GM19467 (cell line): Measurements from ENCODE around the gene DOC2B.
"Not testable (repeated sequence)": the region's sequence is repeated elsewhere in the genome, so short reads cannot be mapped to it uniquely, and the experiment has no call there.

ENCODE experiments used
- ATAC-seq: cut with Tn5 transposase; IDR thresholded peaks from one replicate; pipeline ENCODE4 v1.9.1; 2021; ENCODE audit warnings: mild to moderate bottlenecking, moderate library complexity; ENCODE audit not compliant: unreplicated experiment

The DOC2B gene

DNA sequence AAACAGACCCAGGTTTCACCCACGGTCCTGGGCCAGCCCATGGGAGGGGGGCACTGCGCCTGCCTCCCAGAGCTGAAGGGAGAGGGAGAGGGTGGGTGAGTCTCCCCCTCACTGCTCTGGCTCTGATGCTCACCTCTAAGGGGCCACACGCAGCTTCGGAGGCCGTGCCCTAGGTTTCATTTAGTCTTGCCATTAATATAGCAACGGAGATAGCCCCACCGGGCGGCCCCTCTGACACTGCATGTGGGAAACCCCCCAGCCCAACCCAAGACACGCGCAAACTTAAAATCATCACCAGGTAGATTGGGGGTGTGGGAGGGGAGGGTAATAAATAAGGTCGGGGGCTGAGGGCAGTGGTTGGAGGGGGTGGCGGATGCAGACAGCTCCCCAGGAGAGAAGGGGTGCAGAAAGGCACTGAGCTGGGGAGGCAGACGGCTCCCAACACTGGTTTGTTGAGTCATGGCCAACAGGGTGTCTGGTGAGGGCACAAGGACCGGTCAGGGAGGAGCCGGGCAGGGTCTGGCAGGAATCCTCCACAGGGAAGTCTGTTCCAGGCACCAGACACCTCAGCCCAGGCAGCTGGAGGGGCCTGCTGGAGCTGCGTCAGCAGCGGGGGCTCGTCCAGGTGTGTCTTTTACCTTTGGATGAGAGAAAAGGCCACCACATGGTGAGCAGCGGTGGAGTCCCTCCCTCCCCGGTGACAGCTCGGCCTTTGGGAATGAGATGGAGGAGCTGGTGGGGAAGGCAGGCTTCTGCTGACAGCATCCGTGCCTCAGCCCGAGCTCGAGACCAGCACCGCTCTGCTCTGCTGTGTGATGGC lies 32.0 kb upstream of the DOC2B start:
- no peak for ATAC-seq

DNA sequence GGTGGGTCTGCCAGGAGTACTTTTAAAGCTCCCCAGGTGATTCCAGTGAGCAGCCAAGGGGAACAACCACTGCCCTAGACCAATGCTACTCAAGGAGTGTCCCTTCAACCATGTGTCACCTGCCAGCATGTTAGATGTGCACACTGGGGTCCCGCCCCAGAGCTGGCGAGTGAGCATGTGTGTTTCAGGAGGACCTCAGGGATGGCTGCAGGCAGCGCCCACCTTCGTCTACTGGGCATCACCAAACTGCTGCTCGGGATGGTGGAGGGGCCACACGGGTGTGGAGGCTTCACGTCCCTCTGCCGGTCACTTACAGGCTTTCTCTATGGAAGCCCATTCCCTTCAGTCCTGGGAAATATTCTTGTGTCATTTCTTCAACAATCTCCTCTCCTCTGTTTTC lies 29.0 kb upstream of the DOC2B start:
- no peak for ATAC-seq

DNA sequence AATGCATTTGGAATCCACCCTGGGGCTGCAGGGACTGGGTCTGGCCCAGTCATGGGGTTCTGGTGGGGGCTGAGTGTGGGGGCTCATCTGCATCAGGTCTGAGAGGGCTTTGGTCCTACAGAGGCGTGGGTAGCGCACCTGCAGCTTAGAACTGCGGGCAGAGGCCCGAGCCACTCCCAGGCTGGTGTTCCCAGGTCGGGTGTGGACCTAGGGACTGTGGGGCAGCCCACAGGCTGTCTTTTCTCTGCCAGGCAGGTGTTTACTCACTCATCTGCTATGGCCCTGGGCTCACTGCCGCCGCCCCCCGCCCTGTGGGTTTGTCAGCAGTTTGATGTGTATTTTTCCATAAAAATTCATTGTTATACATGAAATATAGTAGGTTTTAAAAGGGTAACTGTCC lies 27.0 kb upstream of the DOC2B start:
- no peak for ATAC-seq

- no peak for ATAC-seq
Measured at GRCh38 chr17:207775-208174, 26.3 kb upstream of the DOC2B start.

DNA sequence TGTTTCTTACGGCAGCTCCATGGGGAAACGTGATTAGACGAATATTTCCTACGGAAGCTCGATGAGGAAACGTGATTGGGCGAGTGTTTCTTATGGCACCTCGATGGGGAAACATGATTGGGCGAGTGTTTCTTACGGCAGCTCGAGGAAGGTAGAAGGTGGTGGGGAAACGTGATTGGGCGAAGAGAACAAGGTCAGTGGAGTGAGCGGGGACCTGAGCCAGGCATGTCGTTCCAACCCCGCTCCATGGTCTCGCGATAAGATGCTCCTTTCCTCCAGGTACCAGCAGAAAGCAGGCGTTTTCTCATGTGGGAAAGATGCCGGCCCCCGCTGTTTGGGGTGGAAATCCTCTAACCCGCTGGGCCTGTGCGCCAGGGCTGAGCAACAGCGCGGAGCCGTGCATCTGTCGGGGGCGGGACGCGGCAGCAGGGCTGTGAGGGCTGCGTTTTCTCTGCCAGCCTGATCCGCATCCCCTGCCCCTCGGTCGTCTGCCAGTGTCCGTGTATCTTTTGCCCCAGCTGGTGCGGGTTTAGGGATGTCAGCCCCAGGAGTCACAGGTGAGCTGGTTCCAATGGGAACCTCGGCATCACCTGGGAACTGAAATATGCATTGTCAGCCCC lies 25.6 kb upstream of the DOC2B start:
- ATAC-seq = no peak

GRCh38 chr17:206484-206883 lies 25.0 kb upstream of the DOC2B start:
- not testable (repeated sequence) for ATAC-seq

- no peak for ATAC-seq
Measured at GRCh38 chr17:205817-206216, 24.4 kb upstream of the DOC2B start.

DNA sequence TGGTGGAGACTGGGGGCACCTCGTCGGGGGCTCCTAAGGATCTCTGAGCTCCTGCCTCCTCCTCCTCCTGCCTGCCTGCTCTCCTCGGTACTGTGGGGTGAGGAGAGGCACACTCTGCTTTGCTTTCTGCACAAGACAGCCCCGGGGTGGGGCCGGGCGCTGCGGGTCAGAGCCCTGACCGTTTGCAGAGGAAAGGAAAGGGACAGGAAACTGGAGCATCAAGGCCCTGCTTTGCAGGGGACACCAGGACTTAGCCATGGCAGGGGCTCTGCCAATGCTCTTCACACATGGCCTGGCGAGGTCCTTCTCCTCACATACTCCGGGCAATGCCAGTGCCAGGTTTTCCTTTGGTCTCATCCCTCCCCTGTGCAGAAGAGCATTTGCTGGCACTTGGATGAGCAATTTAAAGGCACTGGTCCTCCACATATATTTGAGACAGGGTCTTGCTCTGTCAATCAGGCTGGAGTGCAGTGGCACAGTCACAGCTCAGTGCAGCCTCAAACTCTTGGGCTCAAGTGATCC lies 23.8 kb upstream of the DOC2B start:
- ATAC-seq = no peak

DNA sequence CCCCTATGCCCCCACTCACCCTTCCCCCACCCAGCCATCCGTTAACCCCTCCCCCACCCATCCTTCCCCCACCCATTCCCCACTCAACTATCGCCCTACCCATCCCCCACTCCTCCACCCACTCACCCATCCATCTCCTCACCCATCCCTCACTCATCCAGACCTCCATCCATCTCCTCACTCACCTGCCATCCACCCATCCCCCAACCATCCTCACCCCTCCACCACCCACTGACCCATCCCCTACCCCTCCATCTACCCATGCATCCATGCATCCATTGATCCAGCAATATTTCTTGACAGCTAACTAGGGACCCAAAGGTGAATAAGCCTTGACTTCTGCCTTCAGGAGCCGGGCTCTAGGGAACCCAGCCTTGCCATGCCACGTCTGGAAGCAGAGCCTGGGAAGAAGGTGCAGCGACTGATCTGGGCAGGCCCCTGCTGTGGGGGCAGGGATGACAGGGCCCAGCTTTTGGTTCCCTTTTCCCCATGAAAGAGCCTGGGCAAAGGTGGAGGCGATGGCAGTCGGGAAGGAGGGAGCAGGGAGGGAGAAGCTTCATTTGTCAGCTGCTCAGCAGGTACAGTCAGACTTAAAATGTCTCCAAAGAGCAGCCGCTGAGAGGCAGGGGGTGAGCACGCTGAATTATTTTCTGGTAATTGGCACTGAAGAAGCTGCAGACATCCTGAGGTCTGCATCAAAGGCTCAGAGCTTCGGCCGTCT lies 23.1 kb upstream of the DOC2B start:
- no peak for ATAC-seq

DNA sequence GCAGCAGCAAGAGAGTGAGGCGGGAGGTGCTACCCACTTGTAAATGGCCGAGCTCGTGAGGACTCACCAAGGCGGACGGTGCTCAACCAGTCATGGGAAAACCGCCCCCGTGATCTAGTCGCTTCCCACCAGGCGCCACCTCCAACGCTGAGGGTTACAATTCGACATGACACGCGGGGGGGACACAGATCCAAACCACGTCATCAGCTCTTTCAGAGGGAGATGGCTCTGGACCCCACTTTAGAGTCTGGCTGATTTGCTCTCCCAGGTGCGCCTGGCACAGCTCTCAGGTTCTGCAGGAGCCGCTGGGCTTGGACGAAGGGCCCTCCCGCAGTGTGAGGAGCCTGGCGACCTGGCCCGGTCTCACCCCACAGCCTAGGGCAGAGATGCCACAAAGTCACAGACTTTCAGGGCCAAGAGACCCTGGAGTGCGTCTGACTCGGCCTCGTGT lies 21.1 kb upstream of the DOC2B start:
- no peak for ATAC-seq

GRCh38 chr17:201736-202135 lies 20.3 kb upstream of the DOC2B start:
- not testable (repeated sequence) for ATAC-seq

DNA sequence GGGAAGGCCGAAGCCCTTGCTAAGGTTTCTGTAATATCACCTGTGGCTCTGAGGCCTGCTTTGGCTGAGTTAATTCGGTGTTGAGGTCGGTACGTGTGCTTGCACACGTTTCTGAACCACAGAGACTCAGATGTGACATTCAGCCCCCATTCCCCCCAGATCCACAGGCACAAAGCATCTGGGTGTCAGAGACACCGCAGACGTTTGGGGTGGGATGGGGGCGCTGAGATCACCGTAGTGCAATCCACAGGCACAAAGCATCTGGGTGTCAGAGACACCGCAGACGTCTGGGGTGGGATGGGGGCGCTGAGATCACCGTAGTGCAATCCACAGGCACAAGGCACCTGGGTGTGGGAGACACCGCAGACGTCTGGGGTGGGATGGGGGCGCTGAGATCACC lies 19.8 kb upstream of the DOC2B start:
- not testable (repeated sequence) for ATAC-seq

GRCh38 chr17:200586-200985 lies 19.1 kb upstream of the DOC2B start:
- no peak for ATAC-seq

GRCh38 chr17:199806-200545 lies 18.5 kb upstream of the DOC2B start:
- no peak for ATAC-seq

DNA sequence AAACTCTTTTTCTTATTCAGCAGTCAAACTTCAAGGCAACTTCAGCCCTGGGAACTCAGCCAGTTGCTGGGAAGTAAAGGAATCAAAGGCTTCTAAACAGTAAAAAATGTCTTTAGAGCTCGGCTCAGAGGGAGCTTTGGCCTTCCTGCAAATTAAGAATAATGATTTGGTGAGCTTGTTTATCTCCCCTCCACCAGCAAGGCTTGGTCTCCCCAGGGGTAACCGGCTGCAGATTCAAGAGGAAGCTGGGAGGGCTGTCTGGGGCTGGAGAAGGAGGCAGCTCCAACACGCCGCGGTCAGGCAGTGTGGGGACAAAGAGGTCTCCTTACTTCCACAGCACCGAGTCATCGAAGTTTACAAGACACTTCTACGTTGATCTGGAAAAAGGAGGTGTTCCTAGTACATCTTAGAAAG lies 17.7 kb upstream of the DOC2B start:
- ATAC-seq = no peak

GRCh38 chr17:198225-198624 lies 16.8 kb upstream of the DOC2B start:
- ATAC-seq = not testable (repeated sequence)

GRCh38 chr17:197352-197751 lies 15.9 kb upstream of the DOC2B start:
- ATAC-seq = no peak

DNA sequence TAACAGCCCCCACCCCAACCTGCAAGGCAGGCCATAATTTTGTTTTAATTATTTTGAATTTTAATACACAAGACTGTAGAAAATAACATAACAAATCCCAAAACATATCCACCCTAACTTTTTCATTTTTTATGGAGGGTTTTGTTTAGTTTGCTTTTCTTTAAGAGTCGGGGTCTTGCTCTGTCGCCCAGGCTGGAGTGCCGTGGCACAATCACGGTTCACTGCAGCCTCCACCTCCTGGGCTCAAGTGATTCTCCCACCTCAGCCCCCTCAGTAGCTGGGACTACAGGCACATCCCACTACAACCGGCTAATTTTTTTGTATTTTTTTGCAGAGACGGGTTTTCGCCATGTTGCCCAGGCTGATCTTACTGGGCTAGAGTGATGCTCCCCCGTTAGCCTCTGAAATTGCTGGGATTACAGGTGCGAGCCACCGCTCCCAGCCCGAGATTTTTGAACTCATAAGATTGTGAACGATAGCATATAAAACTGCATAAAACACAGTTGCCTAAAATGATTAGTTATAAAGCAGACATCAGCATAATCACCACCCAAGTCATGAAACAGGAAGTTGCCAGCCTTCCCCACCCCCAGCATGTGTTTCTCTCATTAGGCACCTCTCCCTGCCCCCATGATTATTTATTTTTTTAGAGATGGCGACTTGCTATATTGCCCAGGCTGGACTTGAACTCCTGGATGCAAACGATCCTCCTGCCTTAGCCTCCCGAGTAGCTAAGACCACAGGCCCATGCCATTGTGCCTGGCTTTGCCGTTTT lies 13.6 kb upstream of the DOC2B start:
- ATAC-seq = no peak

- no peak for ATAC-seq
Measured at GRCh38 chr17:193841-194806, 12.7 kb upstream of the DOC2B start.
